Trophoblast cell (in vitro differentiated cells and primary cell): ENCODE measurements around the gene PDE4B.

ENCODE experiments used
- DNase-seq, 2 donors: peaks; one replicate each; pipeline ENCODE4 v3.0.0-alpha.2; 2016
- H2AFZ ChIP-seq: 2 replicates; pipeline ENCODE4 v1.6.1; 2013; ENCODE audit warnings: low read length, moderate library complexity, mild to moderate bottlenecking; ENCODE audit not compliant: insufficient read depth, poor library complexity
- H2AK5ac ChIP-seq: 2 replicates; pipeline ENCODE4 v1.6.1; 2013; ENCODE audit warnings: mild to moderate bottlenecking, low read length
- H2BK120ac ChIP-seq: 2 replicates; pipeline ENCODE4 v1.6.1; 2013; ENCODE audit warnings: low read length, mild to moderate bottlenecking, moderate library complexity; ENCODE audit not compliant: insufficient read depth, poor library complexity
- H2BK12ac ChIP-seq: 2 replicates; pipeline ENCODE4 v1.6.1; 2013; ENCODE audit warnings: mild to moderate bottlenecking, low read length, moderate library complexity
- H2BK5ac ChIP-seq: 2 replicates; pipeline ENCODE4 v1.6.1; 2013; ENCODE audit warnings: low read length, low read depth, moderate library complexity, mild to moderate bottlenecking; ENCODE audit not compliant: poor library complexity
- H3K14ac ChIP-seq: 2 replicates; pipeline ENCODE4 v1.6.1; 2013; ENCODE audit warnings: mild to moderate bottlenecking, low read length
- H3K18ac ChIP-seq: 2 replicates; pipeline ENCODE4 v1.6.1; 2013; ENCODE audit warnings: mild to moderate bottlenecking, low read length
- H3K23ac ChIP-seq: 2 replicates; pipeline ENCODE4 v1.6.1; 2013; ENCODE audit warnings: low read length
- H3K27ac ChIP-seq: 2 replicates; pipeline ENCODE4 v1.5.1; 2013; ENCODE audit warnings: low read depth, mild to moderate bottlenecking, inconsistent platforms, low read length, moderate library complexity
- H3K27me3 ChIP-seq: 2 replicates; pipeline ENCODE4 v1.6.1; 2013; ENCODE audit warnings: inconsistent platforms, mild to moderate bottlenecking, low read length, moderate library complexity; ENCODE audit not compliant: insufficient read depth
- H3K36me3 ChIP-seq, 2 experiments: 1 replicate in 1 of 2; 2 replicates in 1 of 2; pipeline ENCODE4 v1.6.1; 2013; ENCODE audit warnings: low read length in 2 of 2, mild to moderate bottlenecking in 2 of 2, moderate library complexity in 1 of 2; ENCODE audit not compliant: insufficient read depth in 2 of 2, control insufficient read depth in 1 of 2
- H3K4ac ChIP-seq: 2 replicates; pipeline ENCODE4 v1.6.1; 2013; ENCODE audit warnings: low read depth, mild to moderate bottlenecking, low read length, moderate library complexity
- H3K4me1 ChIP-seq, 2 experiments: 1 replicate in 1 of 2; 2 replicates in 1 of 2; pipeline ENCODE4 v1.6.1; 2013; ENCODE audit warnings: low read length in 2 of 2, mild to moderate bottlenecking in 2 of 2, moderate library complexity in 1 of 2; ENCODE audit not compliant: insufficient read depth in 2 of 2, control insufficient read depth in 1 of 2
- H3K4me2 ChIP-seq: 2 replicates; pipeline ENCODE4 v1.6.1; 2013; ENCODE audit warnings: inconsistent platforms, mild to moderate bottlenecking, low read length, moderate library complexity
- H3K4me3 ChIP-seq: 2 replicates; pipeline ENCODE4 v1.5.1; 2013; ENCODE audit warnings: mild to moderate bottlenecking, low read depth, low read length, inconsistent platforms
- H3K79me1 ChIP-seq: one replicate; pipeline ENCODE4 v1.6.1; 2013; ENCODE audit warnings: low read length
- H3K79me2 ChIP-seq: 2 replicates; pipeline ENCODE4 v1.6.1; 2013; ENCODE audit warnings: low read length, mild to moderate bottlenecking; ENCODE audit not compliant: control insufficient read depth, insufficient read depth, poor library complexity
- H3K9ac ChIP-seq: 2 replicates; pipeline ENCODE4 v1.6.1; 2013; ENCODE audit warnings: mild to moderate bottlenecking, low read length
- H3K9me3 ChIP-seq: 2 replicates; pipeline ENCODE4 v1.6.1; 2013; ENCODE audit warnings: low read depth, mild to moderate bottlenecking, control low read depth, inconsistent platforms, low read length; ENCODE audit not compliant: insufficient read depth
- H4K12ac ChIP-seq: 2 replicates; pipeline ENCODE4 v1.6.1; 2013; ENCODE audit warnings: low read depth, mild to moderate bottlenecking, low read length, moderate library complexity
- H4K8ac ChIP-seq: 2 replicates; pipeline ENCODE4 v1.6.1; 2013; ENCODE audit warnings: low read depth, mild to moderate bottlenecking, low read length, moderate library complexity
- H4K91ac ChIP-seq: one replicate; pipeline ENCODE4 v1.6.1; 2013; ENCODE audit warnings: low read depth, mild to moderate bottlenecking, low read length, moderate library complexity
- WGBS: extraction: QIAGEN DNeasy Blood & Tissue Kit; methylation state at CpG from one replicate; pipeline ENCODE4 v1.1.7; 2013; ENCODE audit warnings: missing lambda C conversion rate; ENCODE audit not compliant: insufficient read length, insufficient coverage; ENCODE audit errors: extremely low coverage; 5-methylcytosine and 5-hydroxymethylcytosine counted together

Gene PDE4B

DNA sequence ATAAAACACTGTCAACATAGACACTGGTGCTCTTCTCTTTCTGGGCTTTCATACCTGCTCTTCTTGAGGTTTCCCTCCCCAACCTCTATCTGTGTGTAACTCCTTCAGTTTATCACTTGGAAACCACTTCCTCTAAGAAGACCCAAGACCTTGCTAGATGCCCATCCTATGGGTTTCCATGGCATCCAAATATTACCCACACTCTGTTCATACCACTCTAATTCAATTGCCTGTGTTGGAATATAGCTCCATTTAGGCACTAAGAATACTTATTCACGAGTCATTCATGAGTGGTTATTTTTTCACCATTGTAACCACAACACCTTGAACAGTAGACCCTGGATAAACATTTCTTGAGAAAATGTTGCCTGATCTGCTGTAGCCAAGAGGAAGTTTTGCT is 510.1 kb downstream of the PDE4B start:
- Histone ChIP-seq H3K27ac (no peak overlapping the region), H4K8ac (no peak overlapping the region), H2BK120ac (no peak overlapping the region), H3K4me1 (no peaks in the 10 kb centered on the region), H2AK5ac (no peak overlapping the region), H3K4me2 (no peak overlapping the region), H3K4ac (no peak overlapping the region), H2BK5ac (no peak overlapping the region), H3K79me2 (no peaks in the 10 kb centered on the region), H3K4me3 (no peak overlapping the region), H4K12ac (no peak overlapping the region), H3K18ac (no peak overlapping the region), H3K9me3 (no peaks in the 10 kb centered on the region), H2BK12ac (no peak overlapping the region), H3K23ac (no peak overlapping the region), H3K27me3 (no peaks in the 10 kb centered on the region), H4K91ac (no peak overlapping the region), H2AFZ (no peak overlapping the region), H3K36me3 (no peaks in the 10 kb centered on the region), H3K9ac (no peak overlapping the region), H3K79me1 (no peaks in the 10 kb centered on the region), H3K14ac (no peak overlapping the region)
- WGBS = no CpG with 5 or more reads among the region's 1 CpG
- DNase-seq = no peak

DNA sequence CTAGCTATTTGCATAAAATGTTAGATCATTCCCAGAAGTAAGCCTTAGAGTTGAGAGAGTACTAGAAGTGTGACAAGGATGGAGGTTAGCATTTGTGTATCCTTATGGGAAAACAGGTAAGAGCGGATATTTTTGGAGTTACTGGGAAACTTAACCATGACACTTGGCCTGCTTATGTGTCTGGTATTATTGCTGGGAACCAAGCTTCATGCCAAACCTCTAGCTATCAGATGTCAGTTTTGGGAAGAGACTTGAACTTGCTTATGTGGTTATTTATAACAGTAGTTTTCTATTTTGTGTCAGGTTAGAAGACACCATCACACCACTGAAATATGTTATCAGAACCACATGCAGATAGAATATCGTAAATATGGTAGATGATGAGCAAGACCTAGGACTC is 511.0 kb downstream of the PDE4B start:
- H2AFZ ChIP-seq = no peak overlapping the region
- H3K4me3 ChIP-seq = no peak overlapping the region
- no peak overlapping the region for H2BK12ac ChIP-seq
- H3K27ac ChIP-seq = no peak overlapping the region
- H3K36me3 ChIP-seq = no peaks in the 10 kb centered on the region
- no peak overlapping the region for H4K91ac ChIP-seq
- no peak overlapping the region for H2BK120ac ChIP-seq
- no peaks in the 10 kb centered on the region for H3K27me3 ChIP-seq
- H3K9me3 ChIP-seq = no peaks in the 10 kb centered on the region
- H3K9ac ChIP-seq = no peak overlapping the region
- no peaks in the 10 kb centered on the region for H3K79me2 ChIP-seq
- H3K14ac ChIP-seq = no peak overlapping the region
- no peak overlapping the region for H3K4ac ChIP-seq
- H3K79me1 ChIP-seq = no peaks in the 10 kb centered on the region
- H4K8ac ChIP-seq = no peak overlapping the region
- H3K18ac ChIP-seq = no peak overlapping the region
- H3K4me2 ChIP-seq = no peak overlapping the region
- H3K23ac ChIP-seq = no peak overlapping the region
- no peak overlapping the region for H4K12ac ChIP-seq
- no peak for DNase-seq
- no peaks in the 10 kb centered on the region for H3K4me1 ChIP-seq
- no CpG with 5 or more reads among the region's 2 CpGs for WGBS
- H2AK5ac ChIP-seq = no peak overlapping the region
- no peak overlapping the region for H2BK5ac ChIP-seq

DNA sequence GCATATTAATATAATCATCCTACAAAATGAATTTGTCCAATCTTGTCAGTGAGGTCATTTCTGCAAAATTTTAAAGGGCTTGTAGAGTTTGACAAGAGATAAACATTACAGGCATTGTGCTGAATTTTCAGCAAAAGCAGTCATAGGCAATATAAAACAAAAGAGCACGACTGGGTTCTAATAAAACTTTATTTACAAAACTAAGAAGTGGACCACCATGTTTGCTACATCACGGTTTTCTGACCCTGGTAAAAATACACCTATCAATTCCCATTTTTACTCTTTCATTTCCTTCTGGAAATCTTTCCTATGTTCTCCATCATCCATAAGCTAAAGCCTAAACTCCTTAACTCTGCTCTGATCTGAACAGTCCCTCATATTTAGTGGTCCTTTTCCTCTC is 511.4 kb downstream of the PDE4B start:
- H3K27ac ChIP-seq = no peak overlapping the region
- H3K27me3 ChIP-seq = no peaks in the 10 kb centered on the region
- no peak overlapping the region for H4K12ac ChIP-seq
- H3K36me3 ChIP-seq = no peaks in the 10 kb centered on the region
- no peaks in the 10 kb centered on the region for H3K9me3 ChIP-seq
- H3K79me2 ChIP-seq = no peaks in the 10 kb centered on the region
- H3K4me1 ChIP-seq = no peaks in the 10 kb centered on the region
- no peak overlapping the region for H2BK5ac ChIP-seq
- H2BK12ac ChIP-seq = no peak overlapping the region
- no peak overlapping the region for H3K4ac ChIP-seq
- no peak overlapping the region for H4K91ac ChIP-seq
- H3K4me3 ChIP-seq = no peak overlapping the region
- no peak overlapping the region for H2AK5ac ChIP-seq
- no peak for DNase-seq
- H3K4me2 ChIP-seq = no peak overlapping the region
- no peak overlapping the region for H2AFZ ChIP-seq
- H3K14ac ChIP-seq = no peak overlapping the region
- H3K18ac ChIP-seq = no peak overlapping the region
- WGBS = no CpG with 5 or more reads among the region's 2 CpGs
- no peak overlapping the region for H4K8ac ChIP-seq
- H3K9ac ChIP-seq = no peak overlapping the region
- H3K79me1 ChIP-seq = no peaks in the 10 kb centered on the region
- H3K23ac ChIP-seq = no peak overlapping the region
- no peak overlapping the region for H2BK120ac ChIP-seq

DNA sequence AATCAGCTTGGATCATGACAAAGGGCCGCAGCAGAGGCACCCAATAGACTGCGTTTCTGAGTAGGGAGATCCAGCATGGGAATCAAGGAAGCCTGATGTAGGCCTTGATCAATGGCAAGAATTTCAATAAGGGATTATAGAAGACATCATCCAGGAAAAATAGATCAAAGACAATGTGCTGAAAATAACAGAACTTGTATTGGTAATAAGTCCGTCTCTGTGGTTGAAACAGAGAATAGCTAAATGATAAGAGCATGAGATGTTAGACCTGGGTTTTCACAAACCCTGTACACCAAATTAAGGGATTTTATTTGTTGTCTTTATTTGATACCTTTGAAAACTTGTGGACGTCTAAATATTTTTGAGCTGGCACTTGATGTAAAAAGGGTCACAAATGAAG is 513.2 kb downstream of the PDE4B start:
- Histone ChIP-seq H2BK12ac (no peak overlapping the region), H4K8ac (no peak overlapping the region), H3K79me2 (no peaks in the 10 kb centered on the region), H2AK5ac (no peak overlapping the region), H3K4me1 (no peaks in the 10 kb centered on the region), H2AFZ (no peak overlapping the region), H4K91ac (no peak overlapping the region), H3K18ac (no peak overlapping the region), H3K9me3 (no peaks in the 10 kb centered on the region), H3K9ac (no peak overlapping the region), H3K4ac (no peak overlapping the region), H3K23ac (no peak overlapping the region), H3K27ac (no peak overlapping the region), H3K36me3 (no peaks in the 10 kb centered on the region), H3K14ac (no peak overlapping the region), H3K4me3 (no peak overlapping the region), H2BK120ac (no peak overlapping the region), H4K12ac (no peak overlapping the region), H2BK5ac (no peak overlapping the region), H3K79me1 (no peaks in the 10 kb centered on the region), H3K4me2 (no peak overlapping the region), H3K27me3 (no peaks in the 10 kb centered on the region)
- no peak for DNase-seq
- WGBS = no CpG with 5 or more reads among the region's 4 CpGs
